SK-N-SH (cell line): ENCODE data around the gene TNFRSF11A. TPM values are rescaled to one million over a fixed set of nuclear protein-coding genes. Genes with fewer than 3 reads are reported as not detected.

Source experiments
- CTCF ChIA-PET: fragments of 300-600, 350-600 bp; formaldehyde crosslinking; extraction: SDS; loops from one replicate; lab custom pipeline; 2021; lab: Yijun Ruan, JAX
- POLR2A ChIA-PET: fragments of 350-600 bp; sonication (Branson Sonifier 250); formaldehyde crosslinking; extraction: SDS; loops from one replicate; lab custom pipeline; 2020; ENCODE audit warnings: antibody characterized with exemption, inconsistent platforms; lab: Yijun Ruan, JAX
- DNase-seq: peaks from one replicate; pipeline ENCODE4 v3.0.0; 2012
- H2AFZ ChIP-seq: fragments of 200-600 bp; sonication (generic); 2 replicates; pipeline ENCODE4 v1.8.1; 2016; ENCODE audit warnings: antibody characterized with exemption, mild to moderate bottlenecking, low read depth
- H3F3A ChIP-seq: fragments of 200-600 bp; sonication (generic); replicated peaks from 2 replicates; pipeline ENCODE3; 2016; ENCODE audit warnings: antibody characterized with exemption, mild to moderate bottlenecking; ENCODE audit not compliant: insufficient read depth
- H3K27ac ChIP-seq, 2 experiments: fragments of 200-500 bp in 1 of 2; fragments of 200-600 bp in 1 of 2; sonication (Bioruptor generic) in 1 of 2; sonication (generic), shearing (Covaris generic) in 1 of 2; 2 replicates each; pipeline versions ENCODE4 v1.5.1 to v1.6.1; 2014 to 2016; ENCODE audit warnings: low read depth in 2 of 2, inconsistent platforms in 1 of 2, low read length in 1 of 2, mild to moderate bottlenecking in 1 of 2, mixed read lengths in 1 of 2
- H3K27me3 ChIP-seq: fragments of 200-600 bp; sonication (generic), shearing (Covaris generic); 2 replicates; pipeline ENCODE4 v1.6.1; 2016; ENCODE audit warnings: mixed run types; ENCODE audit not compliant: insufficient read depth
- H3K36me3 ChIP-seq, 2 experiments: fragments of 200-500 bp in 1 of 2; fragments of 200-600 bp in 1 of 2; sonication (Bioruptor generic) in 1 of 2; sonication (generic) in 1 of 2; replicated peaks in 1 of 2; 2 replicates each; pipeline versions ENCODE3 to v1.5.1; 2014 to 2016; ENCODE audit warnings: low read length in 1 of 2, mild to moderate bottlenecking in 1 of 2; ENCODE audit not compliant: insufficient read depth in 2 of 2, control insufficient read depth in 1 of 2
- H3K4me1 ChIP-seq, 2 experiments: fragments of 200-500 bp in 1 of 2; fragments of 200-600 bp in 1 of 2; sonication (Bioruptor generic) in 1 of 2; sonication (generic), shearing (Covaris generic) in 1 of 2; 2 replicates each; pipeline versions ENCODE4 v1.5.1 to v1.6.1; 2014 to 2016; ENCODE audit warnings: low read depth in 1 of 2, low read length in 1 of 2, mixed run types in 1 of 2; ENCODE audit not compliant: insufficient read depth in 2 of 2, control insufficient read depth in 1 of 2
- H3K4me2 ChIP-seq: fragments of 200-600 bp; sonication (generic), shearing (Covaris generic); 2 replicates; pipeline ENCODE4 v1.6.1; 2017; ENCODE audit warnings: mixed run types
- H3K4me3 ChIP-seq, 2 experiments: fragments of 200-500 bp in 1 of 2; fragments of 200-600 bp in 1 of 2; sonication (Bioruptor generic) in 1 of 2; sonication (generic), shearing (Covaris generic) in 1 of 2; 2 replicates each; pipeline versions ENCODE4 v1.5.1 to v1.8.1; 2014 to 2016; ENCODE audit warnings: low read depth in 2 of 2, inconsistent platforms in 1 of 2, low read length in 1 of 2, mild to moderate bottlenecking in 1 of 2, mixed read lengths in 1 of 2, moderate library complexity in 1 of 2
- H3K79me2 ChIP-seq: fragments of 200-600 bp; sonication (generic); 2 replicates; pipeline ENCODE4 v1.8.1; 2017; ENCODE audit warnings: mild to moderate bottlenecking; ENCODE audit not compliant: insufficient read depth
- H3K9ac ChIP-seq: fragments of 200-600 bp; sonication (generic); 2 replicates; pipeline ENCODE4 v1.6.1; 2017; ENCODE audit warnings: mixed run types
- H3K9me2 ChIP-seq: fragments of 200-600 bp; sonication (generic); 2 replicates; pipeline ENCODE4 v1.6.1; 2017; ENCODE audit warnings: mixed run types
- H3K9me3 ChIP-seq: fragments of 200-600 bp; sonication (generic); 2 replicates; pipeline ENCODE4 v1.6.1; 2017; ENCODE audit warnings: mixed run types, mild to moderate bottlenecking, moderate library complexity
- H4K20me1 ChIP-seq: fragments of 200-600 bp; sonication (generic); 2 replicates; pipeline ENCODE4 v1.6.1; 2017; ENCODE audit warnings: mild to moderate bottlenecking, mixed run types; ENCODE audit not compliant: insufficient read depth
- CHD2 ChIP-seq: fragments of 150-350 bp; IDR thresholded peaks from 2 replicates; pipeline ENCODE4 v1.6.1; 2018; ENCODE audit warnings: low read length; ENCODE audit not compliant: partially characterized antibody
- ELF1 ChIP-seq: IDR thresholded peaks from 2 replicates; pipeline ENCODE4 v1.4.0; 2012
- EP300 ChIP-seq, 2 experiments: IDR thresholded peaks; 2 replicates each; pipeline versions ENCODE4 v1.4.0 to v1.6.1; 2012; ENCODE audit warnings: borderline replicate concordance in 1 of 2, low read depth in 1 of 2, low read length in 1 of 2
- FOSL2 ChIP-seq: IDR thresholded peaks from 2 replicates; pipeline ENCODE4 v1.4.0; 2012; ENCODE audit warnings: low read depth, mild to moderate bottlenecking, moderate library complexity, borderline replicate concordance
- GATA2 ChIP-seq: sonication (generic); formaldehyde crosslinking; IDR thresholded peaks from 2 replicates; pipeline ENCODE4 v1.5.0; 2020; ENCODE audit warnings: mild to moderate bottlenecking, missing genetic modification reagents
- JUND ChIP-seq: IDR thresholded peaks from 2 replicates; pipeline ENCODE4 v1.4.0; 2012
- MEF2A ChIP-seq: IDR thresholded peaks from 2 replicates; pipeline ENCODE4 v1.4.0; 2012; ENCODE audit warnings: low read depth, borderline replicate concordance
- POLR2AphosphoS5 ChIP-seq: IDR thresholded peaks from 2 replicates; pipeline ENCODE4 v1.6.1; 2012; ENCODE audit warnings: low read depth, low read length
- RFX5 ChIP-seq: IDR thresholded peaks from 2 replicates; pipeline ENCODE4 v1.6.1; 2012; ENCODE audit warnings: mild to moderate bottlenecking, improper control_type of control experiment, low read length
- TCF12 ChIP-seq: IDR thresholded peaks from 2 replicates; pipeline ENCODE4 v1.4.0; 2012
- TEAD4 ChIP-seq: IDR thresholded peaks from 2 replicates; pipeline ENCODE4 v1.4.0; 2012; ENCODE audit warnings: mild to moderate bottlenecking, borderline replicate concordance; ENCODE audit not compliant: insufficient read depth
- WGBS: methylation state at CpG from one replicate; pipeline ENCODE4 v1.1.6; 2017; ENCODE audit warnings: low lambda C conversion rate; 5-methylcytosine and 5-hydroxymethylcytosine counted together
- polyA plus RNA-seq, 3 experiments: library from polyadenylated mRNA; depleted of rRNA; stranded (reverse); fragments of >200 nt; gene quantifications; 2 replicates each; pipeline ENCODE4 v1.2.3, GENCODE V29; 2012
- TF ChIP-seq, protein P1 (sequence below): fragments of 150-350 bp; IDR thresholded peaks from 2 replicates; pipeline ENCODE4 v1.6.1; 2016; ENCODE audit warnings: mild to moderate bottlenecking, low read depth, low read length
- TF ChIP-seq, protein P2 (sequence below): IDR thresholded peaks from 2 replicates; pipeline ENCODE4 v1.6.1; 2012; ENCODE audit warnings: mild to moderate bottlenecking, low read depth, low read length, moderate library complexity
- TF ChIP-seq, protein P3 (sequence below): fragments of 150-350 bp; IDR thresholded peaks from 2 replicates; pipeline ENCODE4 v1.6.1; 2017; ENCODE audit warnings: antibody characterized with exemption, low read length, low read depth, borderline replicate concordance
- TF ChIP-seq, protein P4 (sequence below): IDR thresholded peaks from 2 replicates; pipeline ENCODE4 v1.4.0; 2012; ENCODE audit warnings: low read depth
- TF ChIP-seq, protein P5 (sequence below): IDR thresholded peaks from 2 replicates; pipeline ENCODE4 v1.4.0; 2012; ENCODE audit warnings: low read depth, borderline replicate concordance

Gene TNFRSF11A
- polyA plus RNA-seq, 1 of the 3 experiments (the other 2 are of a cell fraction), result 5.1 TPM

DNA sequence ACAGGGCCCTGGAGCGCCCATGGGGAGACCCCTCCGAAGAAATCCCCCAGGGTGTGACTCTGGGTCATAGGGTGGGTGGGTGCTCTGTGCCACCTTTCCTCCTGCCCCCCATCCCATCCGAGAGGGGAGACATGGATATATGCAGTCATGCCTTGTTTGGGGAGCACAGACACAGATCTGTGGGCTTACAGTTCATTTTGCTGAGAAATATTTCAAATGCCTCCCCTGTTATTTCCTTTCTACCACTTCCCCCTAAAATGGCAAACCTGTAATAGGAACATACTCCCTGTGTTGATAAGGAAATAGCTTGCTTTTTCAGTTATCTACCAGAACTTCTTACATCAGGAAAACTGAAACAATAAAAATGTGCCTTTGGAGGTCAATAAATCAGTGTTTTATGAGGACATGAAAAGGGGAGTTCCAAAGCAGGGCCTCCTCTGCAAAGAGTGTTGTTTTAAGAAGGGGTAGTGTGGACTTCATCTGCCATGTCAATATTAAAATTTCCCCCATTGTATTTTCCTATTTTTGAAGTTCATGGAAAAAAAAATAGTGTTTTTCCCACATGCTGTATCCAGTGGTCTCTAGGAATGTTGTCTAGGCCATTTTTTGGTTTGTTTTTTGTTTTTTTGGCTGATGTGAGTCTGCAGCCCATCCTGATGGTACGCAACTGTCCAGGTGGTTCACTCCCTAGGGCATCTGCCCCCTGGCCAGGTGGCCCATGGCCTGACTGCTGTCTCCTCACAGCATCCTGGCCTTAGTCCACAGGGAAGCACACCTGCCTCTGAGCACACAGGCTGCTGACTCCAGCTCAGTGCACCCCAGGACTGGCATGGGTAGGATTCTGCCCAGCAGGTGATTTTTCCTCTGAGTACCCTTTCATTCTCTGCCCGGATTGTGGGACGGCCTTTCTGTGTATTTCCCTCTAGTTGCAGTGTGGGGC is 3.7 kb downstream of the TNFRSF11A start:
- Histone ChIP-seq H3K27ac (no peak overlapping the region), H3K36me3 (no peaks in the 10 kb centered on the region), H3K9me3 (no peaks in the 10 kb centered on the region), H3K4me3 (no peak overlapping the region), H3K9me2 (no peaks in the 10 kb centered on the region), H3K79me2 (no peaks in the 10 kb centered on the region), H4K20me1 (no peaks in the 10 kb centered on the region), H3K27me3 (no peaks in the 10 kb centered on the region), H2AFZ (no peak overlapping the region), H3K9ac (no peak overlapping the region), H3K4me2 (0 out of 2 replicates have a peak overlapping the region, but pooled peaks have one; percentile 26), H3K4me1 (peaks cover 8 to 12% of the 10 kb centered on the region in 2 experiments; a peak in 2 of 4 replicates), H3F3A (no peaks in the 10 kb centered on the region)
- ChIA-PET POLR2A (no interaction called here), CTCF (no interaction called here)
- DNase-seq, result no peak
- 89% methylated on average over 5 of the region's 6 CpGs for WGBS
- no peak for TF ChIP-seq EP300 (IDR thresholded peaks at IDR 0.05; ENCODE audit: borderline replicate concordance in 1 of 2, low read depth in 1 of 2, low read length in 1 of 2)
- TF ChIP-seq POLR2AphosphoS5, result no peak
- TF ChIP-seq, protein P1, sequence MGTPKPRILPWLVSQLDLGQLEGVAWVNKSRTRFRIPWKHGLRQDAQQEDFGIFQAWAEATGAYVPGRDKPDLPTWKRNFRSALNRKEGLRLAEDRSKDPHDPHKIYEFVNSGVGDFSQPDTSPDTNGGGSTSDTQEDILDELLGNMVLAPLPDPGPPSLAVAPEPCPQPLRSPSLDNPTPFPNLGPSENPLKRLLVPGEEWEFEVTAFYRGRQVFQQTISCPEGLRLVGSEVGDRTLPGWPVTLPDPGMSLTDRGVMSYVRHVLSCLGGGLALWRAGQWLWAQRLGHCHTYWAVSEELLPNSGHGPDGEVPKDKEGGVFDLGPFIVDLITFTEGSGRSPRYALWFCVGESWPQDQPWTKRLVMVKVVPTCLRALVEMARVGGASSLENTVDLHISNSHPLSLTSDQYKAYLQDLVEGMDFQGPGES, result no peak
- TF ChIP-seq TEAD4, result no peak
- TF ChIP-seq, protein P2, sequence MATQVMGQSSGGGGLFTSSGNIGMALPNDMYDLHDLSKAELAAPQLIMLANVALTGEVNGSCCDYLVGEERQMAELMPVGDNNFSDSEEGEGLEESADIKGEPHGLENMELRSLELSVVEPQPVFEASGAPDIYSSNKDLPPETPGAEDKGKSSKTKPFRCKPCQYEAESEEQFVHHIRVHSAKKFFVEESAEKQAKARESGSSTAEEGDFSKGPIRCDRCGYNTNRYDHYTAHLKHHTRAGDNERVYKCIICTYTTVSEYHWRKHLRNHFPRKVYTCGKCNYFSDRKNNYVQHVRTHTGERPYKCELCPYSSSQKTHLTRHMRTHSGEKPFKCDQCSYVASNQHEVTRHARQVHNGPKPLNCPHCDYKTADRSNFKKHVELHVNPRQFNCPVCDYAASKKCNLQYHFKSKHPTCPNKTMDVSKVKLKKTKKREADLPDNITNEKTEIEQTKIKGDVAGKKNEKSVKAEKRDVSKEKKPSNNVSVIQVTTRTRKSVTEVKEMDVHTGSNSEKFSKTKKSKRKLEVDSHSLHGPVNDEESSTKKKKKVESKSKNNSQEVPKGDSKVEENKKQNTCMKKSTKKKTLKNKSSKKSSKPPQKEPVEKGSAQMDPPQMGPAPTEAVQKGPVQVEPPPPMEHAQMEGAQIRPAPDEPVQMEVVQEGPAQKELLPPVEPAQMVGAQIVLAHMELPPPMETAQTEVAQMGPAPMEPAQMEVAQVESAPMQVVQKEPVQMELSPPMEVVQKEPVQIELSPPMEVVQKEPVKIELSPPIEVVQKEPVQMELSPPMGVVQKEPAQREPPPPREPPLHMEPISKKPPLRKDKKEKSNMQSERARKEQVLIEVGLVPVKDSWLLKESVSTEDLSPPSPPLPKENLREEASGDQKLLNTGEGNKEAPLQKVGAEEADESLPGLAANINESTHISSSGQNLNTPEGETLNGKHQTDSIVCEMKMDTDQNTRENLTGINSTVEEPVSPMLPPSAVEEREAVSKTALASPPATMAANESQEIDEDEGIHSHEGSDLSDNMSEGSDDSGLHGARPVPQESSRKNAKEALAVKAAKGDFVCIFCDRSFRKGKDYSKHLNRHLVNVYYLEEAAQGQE, result no peak
- no peak for TF ChIP-seq FOSL2
- TF ChIP-seq GATA2 (CRISPR knock-in tag), result no peak
- TF ChIP-seq, protein P3, sequence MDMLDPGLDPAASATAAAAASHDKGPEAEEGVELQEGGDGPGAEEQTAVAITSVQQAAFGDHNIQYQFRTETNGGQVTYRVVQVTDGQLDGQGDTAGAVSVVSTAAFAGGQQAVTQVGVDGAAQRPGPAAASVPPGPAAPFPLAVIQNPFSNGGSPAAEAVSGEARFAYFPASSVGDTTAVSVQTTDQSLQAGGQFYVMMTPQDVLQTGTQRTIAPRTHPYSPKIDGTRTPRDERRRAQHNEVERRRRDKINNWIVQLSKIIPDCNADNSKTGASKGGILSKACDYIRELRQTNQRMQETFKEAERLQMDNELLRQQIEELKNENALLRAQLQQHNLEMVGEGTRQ, result no peak
- TF ChIP-seq, protein P4, sequence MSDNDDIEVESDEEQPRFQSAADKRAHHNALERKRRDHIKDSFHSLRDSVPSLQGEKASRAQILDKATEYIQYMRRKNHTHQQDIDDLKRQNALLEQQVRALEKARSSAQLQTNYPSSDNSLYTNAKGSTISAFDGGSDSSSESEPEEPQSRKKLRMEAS, result no peak
- TF ChIP-seq RFX5, result no peak
- TF ChIP-seq, protein P5, sequence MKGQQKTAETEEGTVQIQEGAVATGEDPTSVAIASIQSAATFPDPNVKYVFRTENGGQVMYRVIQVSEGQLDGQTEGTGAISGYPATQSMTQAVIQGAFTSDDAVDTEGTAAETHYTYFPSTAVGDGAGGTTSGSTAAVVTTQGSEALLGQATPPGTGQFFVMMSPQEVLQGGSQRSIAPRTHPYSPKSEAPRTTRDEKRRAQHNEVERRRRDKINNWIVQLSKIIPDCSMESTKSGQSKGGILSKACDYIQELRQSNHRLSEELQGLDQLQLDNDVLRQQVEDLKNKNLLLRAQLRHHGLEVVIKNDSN, result no peak
- TF ChIP-seq ELF1, result no peak
- TF ChIP-seq MEF2A, result no peak
- TF ChIP-seq TCF12, result no peak
- TF ChIP-seq CHD2, result no peak
- TF ChIP-seq JUND, result no peak
